ENCODE data around the gene IL12RB1. TPM values are rescaled to one million over a fixed set of nuclear protein-coding genes. Genes with fewer than 3 reads are reported as not detected.
"Not testable (repeated sequence)": the region's sequence is repeated elsewhere in the genome, so short reads cannot be mapped to it uniquely, and the experiment has no call there.

The IL12RB1 gene
- total RNA-seq, 1 donor from 2014 or later: not detected

DNA sequence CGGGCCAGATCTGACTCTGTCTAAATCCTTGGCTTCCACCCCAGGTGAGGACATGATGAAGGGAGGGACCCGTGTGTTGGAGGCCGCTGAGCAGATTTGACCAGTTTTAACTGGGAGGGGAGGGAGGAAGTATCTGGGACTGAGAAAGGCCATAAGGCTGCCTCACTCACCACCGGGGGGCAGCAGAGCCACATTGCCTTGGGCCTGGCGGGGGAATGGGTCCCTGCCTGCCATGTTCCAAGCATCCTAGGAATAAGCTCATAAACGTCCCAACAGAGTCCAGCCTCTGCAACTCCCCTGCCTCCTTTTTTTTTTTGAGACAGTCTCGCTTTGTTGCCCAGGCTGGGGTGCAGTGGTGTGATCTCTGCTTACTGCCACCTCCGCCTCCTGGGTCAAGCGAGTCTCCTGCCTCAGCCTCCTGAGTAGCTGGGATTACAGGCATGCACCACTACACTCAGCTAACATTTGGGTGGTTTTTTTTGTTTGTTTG is 26.3 kb upstream of the IL12RB1 start:
- DNase-seq (ENCODE audit: low read depth): peak; percentile 86

DNA sequence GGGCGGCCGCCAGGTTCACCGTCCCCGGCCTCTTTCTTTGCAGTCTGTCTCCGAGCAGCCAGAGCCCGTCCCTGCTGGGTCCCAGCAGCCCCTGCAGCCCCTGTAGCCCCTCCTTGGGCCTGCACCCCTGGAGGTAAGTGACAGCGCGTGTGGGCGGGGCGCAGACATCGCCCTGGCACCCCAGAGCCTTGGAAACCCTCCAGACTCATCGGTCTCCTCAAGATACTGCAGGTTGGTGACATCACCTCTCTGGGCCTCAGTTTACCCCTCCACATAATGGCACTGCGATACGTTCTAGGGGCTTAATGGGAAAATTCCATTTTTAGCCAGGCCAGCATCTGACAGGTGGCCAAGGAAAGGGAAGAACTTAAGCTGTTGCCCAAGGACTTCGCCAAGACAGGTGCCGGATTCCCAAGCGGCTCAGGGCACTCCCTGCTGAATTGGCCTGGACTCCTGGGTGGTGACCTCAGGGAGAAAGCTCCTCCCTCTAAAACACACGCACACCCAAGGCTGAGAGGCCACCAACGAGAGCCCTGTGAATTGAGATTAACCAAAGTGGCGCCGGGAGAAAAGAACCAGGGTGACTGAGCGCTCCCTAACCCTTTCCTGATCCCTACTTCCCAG is 24.0 kb upstream of the IL12RB1 start:
- DNase-seq (ENCODE audit: low read depth): peak; percentile 79

DNA sequence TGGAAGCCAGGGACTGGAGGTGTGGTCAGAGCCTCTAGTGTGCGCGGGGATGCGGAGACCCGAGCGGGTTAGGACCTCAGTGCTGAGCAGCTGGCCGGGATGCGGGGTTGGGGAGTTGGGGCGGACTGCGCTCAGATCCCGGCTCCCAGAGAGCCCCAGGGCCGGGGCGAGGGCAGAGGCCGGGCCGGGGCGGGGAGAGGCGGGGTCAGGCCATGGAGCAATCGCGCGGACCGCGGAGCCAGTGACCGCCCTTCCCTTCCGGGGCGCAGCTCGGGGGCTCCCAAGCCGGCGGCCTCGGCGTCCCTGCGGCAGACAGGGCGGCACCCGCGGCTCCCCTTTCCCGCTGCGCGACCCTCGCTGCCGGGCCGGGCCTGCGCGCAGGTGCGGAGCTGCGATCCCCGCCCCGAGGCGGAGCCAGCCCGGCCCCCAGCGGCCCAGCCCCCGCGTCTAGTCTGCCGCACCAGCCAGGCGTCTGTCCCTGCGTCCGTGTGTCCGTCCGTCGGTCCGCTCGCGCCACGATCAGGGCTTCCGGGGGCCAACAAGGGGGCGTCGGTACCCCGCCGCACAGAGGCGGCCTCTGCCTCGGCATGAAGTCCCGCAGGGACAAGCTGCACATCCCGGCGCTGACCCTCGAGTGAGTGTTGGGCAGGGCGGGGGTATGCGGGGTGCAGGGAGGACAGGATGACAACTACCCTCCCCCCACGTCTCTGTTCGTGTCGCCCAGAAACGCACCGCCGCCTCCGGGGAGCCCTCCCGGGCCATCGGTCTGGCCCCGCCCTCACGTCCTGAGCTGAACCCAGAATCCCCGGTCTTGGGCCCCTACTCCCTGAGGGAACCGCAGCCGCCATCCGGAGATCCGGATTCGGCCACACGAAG is 23.2 kb upstream of the IL12RB1 start:
- peak; percentile 45 for DNase-seq (ENCODE audit: low read depth)

DNA sequence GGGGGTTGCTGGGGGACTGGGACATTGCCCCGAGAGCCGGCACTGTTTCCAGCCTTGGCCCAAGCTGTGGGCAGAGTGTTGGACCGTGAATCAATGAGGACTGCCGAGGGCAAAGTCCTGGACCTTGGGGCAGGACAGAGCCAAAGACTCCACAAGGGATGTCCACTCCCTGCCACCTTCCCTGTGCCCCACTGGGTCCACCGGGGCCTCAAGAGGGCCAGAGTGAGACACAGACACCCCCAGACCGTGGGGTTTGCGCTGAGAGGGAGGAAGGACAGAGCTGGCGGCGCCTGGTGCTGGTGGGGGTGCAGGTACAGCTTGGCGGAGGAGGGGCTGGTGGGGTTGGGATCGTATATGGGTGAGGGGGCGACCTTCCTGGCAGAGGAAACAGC is 22.6 kb upstream of the IL12RB1 start:
- DNase-seq (ENCODE audit: low read depth): no peak

GRCh38 chr19:18108897-18109296 is 22.2 kb upstream of the IL12RB1 start:
- no peak for DNase-seq (ENCODE audit: low read depth)

DNA sequence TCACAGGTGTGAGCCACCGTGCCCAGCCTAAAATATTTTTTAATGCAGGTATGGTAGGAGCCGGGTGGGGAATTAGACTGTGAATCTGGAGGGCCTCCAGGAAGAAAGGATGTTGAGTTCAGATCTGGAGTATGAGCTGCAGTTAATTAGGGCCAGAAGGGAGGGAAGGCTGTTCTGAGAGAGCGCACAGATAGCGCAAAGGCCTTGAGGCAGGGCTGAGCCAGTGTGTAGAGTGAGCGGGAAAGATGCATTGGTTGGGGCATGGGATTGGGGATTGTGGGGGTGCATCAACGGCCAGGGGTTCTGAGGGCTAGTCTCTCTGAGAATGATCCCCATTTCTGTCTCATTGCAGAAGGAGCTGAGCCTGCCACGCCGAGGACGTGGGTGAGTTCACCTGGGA is 20.5 kb upstream of the IL12RB1 start:
- no peak for DNase-seq (ENCODE audit: low read depth)

GRCh38 chr19:18105259-18105658 is 18.5 kb upstream of the IL12RB1 start:
- not testable (repeated sequence) for DNase-seq (ENCODE audit: low read depth)

DNA sequence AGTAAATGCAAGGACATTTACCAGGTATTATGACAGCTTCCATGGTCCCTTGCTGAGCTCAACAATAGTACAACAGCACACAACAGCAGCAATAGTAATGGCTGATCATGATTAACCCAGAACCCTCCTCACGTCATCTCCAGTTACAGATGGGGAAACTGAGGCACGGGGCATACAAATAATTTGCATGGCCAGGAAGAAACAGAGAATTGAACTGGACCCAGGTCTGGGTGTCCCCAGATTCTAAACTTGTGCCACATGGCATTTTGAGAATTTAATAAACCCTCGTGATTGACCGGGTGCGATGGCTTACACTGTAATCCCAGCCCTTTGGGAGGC is 18.0 kb upstream of the IL12RB1 start:
- no peak for DNase-seq (ENCODE audit: low read depth)

DNA sequence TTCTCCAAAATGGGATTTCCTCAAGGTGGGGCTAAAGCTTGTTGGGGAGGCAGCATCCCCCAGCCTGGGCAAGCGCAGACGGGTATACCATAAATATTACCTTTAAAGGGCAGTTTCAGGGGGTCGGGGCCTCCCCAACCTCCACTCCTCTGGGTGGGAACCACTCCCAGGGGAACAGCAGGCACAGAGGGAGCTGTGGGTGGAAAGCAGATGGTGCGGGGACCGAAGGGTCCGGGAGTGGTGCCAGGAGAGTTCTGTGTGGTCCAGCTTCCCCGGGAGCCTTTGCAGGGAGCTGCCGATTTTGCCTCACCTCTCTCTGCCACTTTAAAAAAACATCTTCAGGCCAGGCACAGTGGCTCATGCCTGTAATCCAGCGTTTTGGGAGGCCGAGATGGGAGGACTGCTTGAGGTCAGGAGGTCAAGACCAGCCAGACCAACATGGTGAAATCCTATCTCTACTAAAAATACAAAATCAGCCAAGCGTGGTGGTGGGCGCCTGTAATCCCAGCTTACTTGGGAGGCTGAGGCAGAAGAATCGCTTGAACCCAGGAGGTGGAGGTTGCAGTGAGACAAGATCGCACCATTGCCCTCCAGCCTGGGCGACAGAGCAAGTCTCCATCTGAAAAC is 16.3 kb upstream of the IL12RB1 start:
- DNase-seq (ENCODE audit: low read depth): no peak

DNA sequence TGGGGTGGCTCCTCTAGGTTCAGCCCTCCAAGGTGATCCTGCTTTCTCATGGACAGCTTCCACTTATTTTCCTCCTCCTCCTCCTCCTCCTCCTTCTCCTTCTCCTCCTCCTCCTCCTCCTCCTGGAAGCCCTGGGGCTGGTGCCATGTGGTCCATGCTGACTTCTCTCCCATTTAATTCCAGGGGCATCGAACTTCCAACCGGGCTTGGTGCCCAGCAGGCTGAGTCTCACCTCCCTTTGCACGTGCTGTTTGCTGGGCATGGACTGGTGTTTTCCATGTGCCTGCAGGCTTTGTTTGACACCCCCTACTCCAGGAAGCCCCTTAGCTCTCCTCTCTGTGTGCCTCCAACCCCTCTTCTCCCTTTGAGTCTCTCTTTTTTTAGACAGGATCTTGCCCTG is 14.5 kb upstream of the IL12RB1 start:
- no peak for DNase-seq (ENCODE audit: low read depth)

- DNase-seq (ENCODE audit: low read depth): no peak
Measured at GRCh38 chr19:18100710-18101109, 14.0 kb upstream of the IL12RB1 start.

DNA sequence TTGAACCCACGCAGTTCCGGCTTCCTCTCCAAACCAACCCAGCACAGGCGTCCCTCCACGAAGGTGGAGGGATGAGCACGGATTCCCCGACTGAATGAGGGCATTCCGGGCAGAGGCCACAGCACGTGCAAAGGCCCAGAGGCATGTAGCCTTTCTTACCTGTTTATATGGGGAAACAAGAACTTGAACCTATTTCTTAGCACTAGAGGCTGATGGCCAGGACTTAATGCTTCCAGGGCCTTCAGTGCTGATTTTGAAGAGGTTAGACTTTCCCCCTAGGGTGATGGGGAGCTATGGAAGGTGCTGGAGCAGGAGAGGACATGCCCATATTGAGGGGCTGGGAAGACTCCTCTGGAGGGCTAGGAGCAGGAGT is 12.9 kb upstream of the IL12RB1 start:
- no peak for DNase-seq (ENCODE audit: low read depth)

- DNase-seq (ENCODE audit: low read depth): no peak
Measured at GRCh38 chr19:18098891-18099622, 12.3 kb upstream of the IL12RB1 start.

DNA sequence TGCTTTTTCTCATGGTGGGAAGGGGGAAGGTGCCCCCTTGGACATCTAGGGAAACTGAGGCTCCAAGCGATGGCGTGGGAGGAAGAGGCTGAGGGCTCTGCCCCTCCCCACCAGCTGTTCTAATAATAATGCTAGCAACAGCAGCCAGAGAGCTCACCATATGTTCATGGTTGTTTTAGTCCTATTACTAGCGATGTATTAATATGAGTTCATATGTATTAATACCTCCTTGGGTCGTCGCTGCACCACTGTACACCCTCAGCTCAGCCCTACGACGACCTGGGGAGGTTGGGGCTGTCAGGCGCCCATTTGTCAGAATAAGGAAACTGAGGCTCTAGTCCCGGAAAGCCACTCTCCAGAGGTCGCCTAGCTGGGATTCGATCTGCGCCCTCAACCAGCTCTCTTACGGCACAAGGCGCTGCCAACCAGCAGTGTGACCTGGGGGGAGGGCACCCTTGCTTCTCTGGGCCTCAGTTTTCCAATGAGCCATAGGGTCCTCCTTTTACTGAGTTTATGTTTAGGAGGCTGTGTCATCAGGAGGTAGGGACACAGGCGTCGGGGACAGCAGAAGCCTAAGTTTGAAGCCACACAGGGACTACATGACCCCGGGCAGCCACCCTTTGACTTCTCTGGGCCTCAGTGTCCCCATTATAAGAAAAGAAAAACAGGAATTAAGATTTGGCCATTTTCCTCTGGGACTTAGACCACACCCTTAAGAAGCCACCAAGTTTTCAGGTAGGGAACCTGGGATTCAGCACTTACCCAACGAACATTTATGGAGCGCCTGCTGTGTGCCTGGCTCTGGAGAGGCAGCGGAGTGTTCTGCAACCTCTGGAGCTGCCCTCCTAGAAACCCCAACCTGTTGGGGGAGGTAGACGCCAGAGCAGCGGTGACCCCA is 11.5 kb upstream of the IL12RB1 start:
- DNase-seq (ENCODE audit: low read depth): no peak

DNA sequence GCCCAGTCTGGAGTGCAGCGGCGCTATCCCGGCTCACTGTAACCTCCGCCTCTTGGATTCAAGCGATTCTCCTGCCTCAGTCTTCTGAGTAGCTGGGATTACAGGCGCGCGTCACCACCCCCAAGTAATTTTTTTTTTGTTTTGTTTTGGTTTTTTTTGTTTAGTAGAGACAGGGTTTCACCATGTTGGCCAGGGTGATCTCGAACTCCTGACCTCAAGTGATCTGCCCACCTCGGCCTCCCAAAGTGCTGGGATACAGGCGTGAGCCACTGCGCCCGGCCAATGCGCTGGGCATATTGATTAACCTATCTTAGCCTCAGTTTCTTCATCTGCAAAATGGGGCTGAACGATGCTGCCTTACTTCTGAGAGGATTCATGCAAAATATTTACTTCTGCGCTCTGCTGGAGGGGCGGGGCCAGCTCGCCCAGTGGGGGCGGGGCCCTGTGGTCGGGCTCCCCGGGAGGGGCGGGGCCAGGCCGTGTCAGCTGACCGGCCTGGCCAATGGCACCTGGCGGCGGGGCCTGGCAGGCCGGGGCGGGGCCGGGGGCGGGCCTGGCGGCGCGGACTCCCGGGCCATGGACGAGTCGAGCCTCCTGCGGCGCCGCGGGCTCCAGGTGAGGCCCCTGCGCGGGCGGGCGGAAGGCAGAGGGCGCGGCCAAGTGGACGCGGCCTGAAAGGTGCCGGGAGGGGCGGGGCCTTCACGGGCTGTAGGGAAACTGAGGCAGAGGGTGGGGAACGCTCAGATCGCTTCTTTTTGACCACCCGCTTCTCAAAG is 10.7 kb upstream of the IL12RB1 start, which contains the start of gene MAST3:
MAST3 (plus strand) TSS at position 562 of the 776 bp plus-strand sequence; CDS start at position 577, 15 bp downstream.
- no peak for DNase-seq (ENCODE audit: low read depth)

DNA sequence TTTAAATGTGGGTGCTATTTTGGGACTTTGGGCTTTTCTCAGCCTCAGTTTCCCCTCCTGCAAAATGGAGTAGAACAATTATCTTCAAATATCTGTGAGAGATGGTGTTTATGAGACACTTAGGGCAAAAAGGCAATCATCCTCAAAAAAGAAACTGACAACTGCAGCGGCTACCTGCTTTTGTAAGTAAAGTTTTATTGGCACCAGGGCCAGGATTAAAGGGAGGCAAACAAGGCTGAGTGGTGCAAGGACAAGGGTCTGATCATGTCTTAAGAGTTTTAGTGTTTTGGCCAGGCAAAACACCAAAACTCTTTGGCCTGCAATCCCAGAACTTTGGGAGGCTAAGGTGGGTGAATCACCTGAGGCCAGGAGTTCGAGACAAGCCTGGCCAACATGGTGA is 9.5 kb upstream of the IL12RB1 start:
- no peak for DNase-seq (ENCODE audit: low read depth)

GRCh38 chr19:18093439-18094161 is 6.9 kb upstream of the IL12RB1 start:
- DNase-seq (ENCODE audit: low read depth): peak; percentile 19

- DNase-seq (ENCODE audit: low read depth): no peak
Measured at GRCh38 chr19:18091217-18091608, 4.5 kb upstream of the IL12RB1 start.
